B cell (primary cell): ENCODE results near the gene BET1L. TPM values are rescaled to one million over a fixed set of nuclear protein-coding genes. Genes with fewer than 3 reads are reported as not detected.

Source experiments
- ATAC-seq: fragments of 200-7000 bp; cut with Tn5 transposase; one replicate; pipeline ENCODE4 v1.10.0; 2021; ENCODE audit warnings: low read depth, mild to moderate bottlenecking, moderate number of reproducible peaks, moderate library complexity
- CTCF ChIA-PET: fragments of 350-600 bp; sonication (Branson Sonifier 250); formaldehyde crosslinking; loops from one replicate; lab custom pipeline; 2021; ENCODE audit warnings: antibody characterized with exemption, inconsistent platforms; lab: Charles Lee
- POLR2A ChIA-PET: fragments of 350-600 bp; sonication (Branson Sonifier 250); formaldehyde crosslinking; loops from one replicate; lab custom pipeline; 2021; ENCODE audit warnings: antibody characterized with exemption; lab: Charles Lee
- DNase-seq: peaks from one replicate; pipeline ENCODE4 v3.0.0; 2013
- H2AFZ ChIP-seq: 2 replicates; pipeline ENCODE4 v1.6.1; 2012; ENCODE audit warnings: mild to moderate bottlenecking, low read depth, low read length; ENCODE audit not compliant: insufficient read depth, poor library complexity, severe bottlenecking
- H3K27ac ChIP-seq, 2 donors: 1 replicate in 1 of 2; 2 replicates in 1 of 2; pipeline ENCODE4 v1.5.1; 2012 to 2013; ENCODE audit warnings: low read length in 2 of 2, mild to moderate bottlenecking in 2 of 2, moderate library complexity in 1 of 2
- H3K27me3 ChIP-seq, 4 experiments: fragments of 200-600 bp in 1 of 4; sonication (generic) in 1 of 4; replicated peaks in 1 of 4; 1 replicate in 2 of 4; 2 replicates in 2 of 4; pipeline versions ENCODE4 v1.6.1 to v1.7.0; 2013 to 2016; ENCODE audit warnings: low read length in 3 of 4, mild to moderate bottlenecking in 2 of 4, mixed read lengths in 1 of 4, moderate library complexity in 1 of 4; ENCODE audit not compliant: insufficient read depth in 4 of 4, control insufficient read depth in 3 of 4; ENCODE audit errors: control extremely low read depth in 1 of 4
- H3K36me3 ChIP-seq, 2 experiments: replicated peaks in 1 of 2; 1 replicate in 1 of 2; 2 replicates in 1 of 2; pipeline versions ENCODE4 v1.6.1 to v1.7.1; 2013; ENCODE audit warnings: low read length in 1 of 2; ENCODE audit not compliant: insufficient read depth in 2 of 2, control insufficient read depth in 1 of 2; ENCODE audit errors: control extremely low read depth in 1 of 2, extremely low read depth in 1 of 2
- H3K4me1 ChIP-seq, 2 donors: fragments of 200-600 bp in 1 of 2; sonication (generic) in 1 of 2; 1 replicate in 1 of 2; 2 replicates in 1 of 2; pipeline versions ENCODE4 v1.5.1 to v1.6.1; 2013 to 2017; ENCODE audit warnings: low read length in 2 of 2; ENCODE audit not compliant: control insufficient read depth in 2 of 2, insufficient read depth in 2 of 2
- H3K4me2 ChIP-seq: replicated peaks from 2 replicates; pipeline ENCODE3; 2012; ENCODE audit warnings: mild to moderate bottlenecking, low read depth, low read length; ENCODE audit not compliant: poor library complexity, severe bottlenecking
- H3K4me3 ChIP-seq, 5 experiments: fragments of 200-600 bp in 1 of 5; sonication (generic) in 1 of 5; 1 replicate in 3 of 5; 2 replicates in 2 of 5; pipeline versions ENCODE4 v1.5.1 to v1.7.0; 2011 to 2016; ENCODE audit warnings: low read length in 4 of 5, mild to moderate bottlenecking in 4 of 5, low read depth in 2 of 5, control low read depth in 1 of 5, moderate library complexity in 1 of 5; ENCODE audit not compliant: insufficient read depth in 1 of 5; ENCODE audit errors: control extremely low read depth in 1 of 5, extremely low read depth in 1 of 5
- H3K79me2 ChIP-seq: fragments of 200-600 bp; sonication (generic); one replicate; pipeline ENCODE4 v1.6.0; 2016; ENCODE audit warnings: low read length; ENCODE audit not compliant: control insufficient read depth, insufficient read depth
- H3K9ac ChIP-seq: fragments of 200-600 bp; sonication (generic); 2 replicates; pipeline ENCODE4 v1.6.1; 2017; ENCODE audit warnings: mild to moderate bottlenecking, low read length, moderate library complexity
- H3K9me3 ChIP-seq, 3 donors: one replicate each; pipeline versions ENCODE4 v1.6.1 to v1.7.1; 2013; ENCODE audit warnings: low read length in 2 of 3; ENCODE audit not compliant: control insufficient read depth in 2 of 3, insufficient read depth in 1 of 3; ENCODE audit errors: control extremely low read depth in 1 of 3
- H4K20me1 ChIP-seq: 2 replicates; pipeline ENCODE4 v1.6.0; 2012; ENCODE audit warnings: mild to moderate bottlenecking, low read length; ENCODE audit not compliant: insufficient read depth, control insufficient read depth, poor library complexity, severe bottlenecking
- H3K27ac Mint-ChIP-seq: one replicate; pipeline ENCODE4 v1.8.0; 2021; ENCODE audit warnings: mixed read lengths
- H3K27me3 Mint-ChIP-seq: one replicate; pipeline ENCODE4 v1.8.0; 2021; ENCODE audit warnings: mixed read lengths
- H3K4me1 Mint-ChIP-seq: one replicate; pipeline ENCODE4 v1.8.0; 2021; ENCODE audit warnings: mixed read lengths
- H3K4me3 Mint-ChIP-seq: one replicate; pipeline ENCODE4 v1.8.0; 2021; ENCODE audit warnings: mixed read lengths
- H3K9me3 Mint-ChIP-seq: one replicate; pipeline ENCODE4 v1.8.0; 2022; ENCODE audit warnings: mixed read lengths; ENCODE audit not compliant: insufficient read depth
- CTCF ChIP-seq: fragments of 200-600 bp; IDR thresholded peaks from one replicate; pipeline ENCODE4 v1.8.0; 2022; ENCODE audit warnings: antibody characterized with exemption, mild to moderate bottlenecking
- EZH2 ChIP-seq: IDR thresholded peaks from 2 replicates; pipeline ENCODE4 v1.6.1; 2012; ENCODE audit warnings: borderline replicate concordance, low read depth, mild to moderate bottlenecking, moderate library complexity, low read length; ENCODE audit not compliant: insufficient read depth, poor library complexity, severe bottlenecking
- WGBS: methylation state at CpG from one replicate; pipeline ENCODE4 v1.1.5; 2013; ENCODE audit warnings: missing lambda C conversion rate; ENCODE audit not compliant: insufficient coverage; 5-methylcytosine and 5-hydroxymethylcytosine counted together
- intact Hi-C: fragments of 100-400 bp; cut with micrococcal nuclease; formaldehyde crosslinking; loops from one replicate; pipeline ENCODE4 v1.10.0; 2022
- polyA plus RNA-seq: library from polyadenylated mRNA; depleted of rRNA; stranded (reverse); fragments of >200 nt; gene quantifications from 2 replicates; pipeline ENCODE4 v1.2.3, GENCODE V29; 2012
- total RNA-seq, 2 donors: library from RNA; stranded (reverse); fragments of 120-200 nt in 1 of 2; gene quantifications; 1 replicate in 1 of 2; 2 replicates in 1 of 2; pipeline versions ENCODE4 v1.2.3 to v1.2.4, GENCODE V29; 2013 to 2022

Gene BET1L
- total and polyA plus RNA-seq, 2 donors (not counting 1 experiment from before 2014, with no cell fraction given), result 49.3 to 69.1 TPM

- H3K36me3 ChIP-seq, result peaks cover 4 to 22% of the 10 kb centered on the region in 2 experiments
- Mint-ChIP-seq H3K27ac (peak within 1 kb of the TSS; percentile 100), H3K4me1 (peaks cover 35% of the 10 kb centered on the region), H3K9me3 (no peaks in the 10 kb centered on the region), H3K27me3 (no peaks in the 10 kb centered on the region), H3K4me3 (peak within 1 kb of the TSS; percentile 99)
- H3K9ac ChIP-seq, result peak within 1 kb of the TSS; percentile 95
- DNase-seq (peak; percentile 91), ATAC-seq (peak; percentile 86)
- intact Hi-C loops, result loop anchor here (1.0 to 5.0 kb wide), 5 partner anchors 29 to 270 kb away; partner anchors contain the start of genes BET1L, PGGHG, PTDSS2 and RIC8A
- H3K27me3 ChIP-seq, result no peaks in the 10 kb centered on the region
- H3K4me3 ChIP-seq, result peak within 1 kb of the TSS; percentile 89 to 98 (median 95)
- TF ChIP-seq CTCF (no peak), EZH2 (no peak)
- H3K79me2 ChIP-seq, result peaks cover 48% of the 10 kb centered on the region
- H3K27ac ChIP-seq, result peak within 1 kb of the TSS; percentile 94 to 99
- ChIA-PET POLR2A (interaction anchor here (1.2 to 3.4 kb wide), 4 partner anchors 21 to 118 kb away, joined by 3 to 25 read pairs (median 8); partner anchors contain the start of genes BET1L and RIC8A), CTCF (interaction anchor here (1.6 to 3.8 kb wide), 2 partner anchors 15 to 27 kb away, joined by 4 to 29 read pairs; no protein-coding TSS in a partner anchor)
- H2AFZ ChIP-seq, result peak within 1 kb of the TSS; percentile 92
- H3K4me1 ChIP-seq, result peaks cover 18 to 22% of the 10 kb centered on the region in 2 donors
- 2% methylated on average over 49 of the region's 70 CpGs for WGBS
- peaks cover 23% of the 10 kb centered on the region for H4K20me1 ChIP-seq
- H3K4me2 ChIP-seq, result peak within 1 kb of the TSS; percentile 89
- no peaks in the 10 kb centered on the region for H3K9me3 ChIP-seq
These were observed 29.0 kb upstream of the BET1L start, which contains the start of gene SIRT3 for GRCh38 chr11:235997-236773. Gene SIRT3, minus strand, starts transcription at chr11:236342. Its CDS starts 14 bp downstream, at chr11:236328.
